ENCODE data around the gene CWC25.

GRCh38 chr17:38766341-38766740 is 58.8 kb downstream of the CWC25 start:
- no peak for TF ChIP-seq CTCF (IDR thresholded peaks at IDR 0.05)
- TF ChIP-seq POLR2AphosphoS5 (IDR thresholded peaks at IDR 0.05) = no peak
- no peak for TF ChIP-seq POLR2A (IDR thresholded peaks at IDR 0.05)

All from suprapubic skin (tissue), 4 donors.